CD4-positive, alpha-beta T cell treated with Interleukin-4 for 4 hours (primary cell): ENCODE results near the gene SYTL3.

Source experiments
- DNase-seq: peaks from one replicate; pipeline ENCODE4 v3.0.0-alpha.2; 2020

SYTL3 gene

GRCh38 chr6:158703111-158703836, 53.4 kb downstream of the SYTL3 start:
- DNase-seq: no peak

GRCh38 chr6:158703837-158704822, 54.3 kb downstream of the SYTL3 start:
- peak; percentile 72 for DNase-seq

- no peak for DNase-seq
Observed at GRCh38 chr6:158705386-158706126, 55.7 kb downstream of the SYTL3 start.

- no peak for DNase-seq
Observed at GRCh38 chr6:158706369-158706982, 56.6 kb downstream of the SYTL3 start.

- no peak for DNase-seq
Observed at GRCh38 chr6:158707120-158707820, 57.4 kb downstream of the SYTL3 start.

- DNase-seq: no peak
Observed at GRCh38 chr6:158707821-158708195, 58.0 kb downstream of the SYTL3 start.

- DNase-seq: no peak
Observed at GRCh38 chr6:158708239-158708638, 58.4 kb downstream of the SYTL3 start.

- DNase-seq: no peak
Observed at GRCh38 chr6:158709809-158710208, 60.0 kb downstream of the SYTL3 start.

- no peak for DNase-seq
Observed at GRCh38 chr6:158711264-158711663, 61.4 kb downstream of the SYTL3 start.

- DNase-seq: no peak
Observed at GRCh38 chr6:158713469-158713868, 63.6 kb downstream of the SYTL3 start.

- no peak for DNase-seq
Observed at GRCh38 chr6:158714706-158715105, 64.9 kb downstream of the SYTL3 start.

GRCh38 chr6:158715330-158716311, 65.8 kb downstream of the SYTL3 start:
- DNase-seq: no peak

- DNase-seq: peak; percentile 48
Observed at GRCh38 chr6:158717341-158718330, 67.8 kb downstream of the SYTL3 start.

GRCh38 chr6:158718461-158719046, 68.7 kb downstream of the SYTL3 start:
- no peak for DNase-seq

GRCh38 chr6:158722176-158722729, 72.4 kb downstream of the SYTL3 start:
- no peak for DNase-seq

- DNase-seq: no peak
Observed at GRCh38 chr6:158725704-158726103, 75.8 kb downstream of the SYTL3 start.

- DNase-seq: no peak
Observed at GRCh38 chr6:158729906-158730540, 80.2 kb downstream of the SYTL3 start.

- no peak for DNase-seq
Observed at GRCh38 chr6:158730541-158730907, 80.7 kb downstream of the SYTL3 start.
